ENCODE measurements around the gene NFIA. TPM values are rescaled to one million over a fixed set of nuclear protein-coding genes. Genes with fewer than 3 reads are reported as not detected.

NFIA gene
- total and polyA plus RNA-seq, 9 of the 15 experiments (the other 6 are each of a cell fraction or from before 2014, with no cell fraction given) = 5.3 to 24.9 (median 9.8) TPM

GRCh38 chr1:61253059-61253735 lies 170.8 kb downstream of the NFIA start (continued):
- TF ChIP-seq, protein P1, sequence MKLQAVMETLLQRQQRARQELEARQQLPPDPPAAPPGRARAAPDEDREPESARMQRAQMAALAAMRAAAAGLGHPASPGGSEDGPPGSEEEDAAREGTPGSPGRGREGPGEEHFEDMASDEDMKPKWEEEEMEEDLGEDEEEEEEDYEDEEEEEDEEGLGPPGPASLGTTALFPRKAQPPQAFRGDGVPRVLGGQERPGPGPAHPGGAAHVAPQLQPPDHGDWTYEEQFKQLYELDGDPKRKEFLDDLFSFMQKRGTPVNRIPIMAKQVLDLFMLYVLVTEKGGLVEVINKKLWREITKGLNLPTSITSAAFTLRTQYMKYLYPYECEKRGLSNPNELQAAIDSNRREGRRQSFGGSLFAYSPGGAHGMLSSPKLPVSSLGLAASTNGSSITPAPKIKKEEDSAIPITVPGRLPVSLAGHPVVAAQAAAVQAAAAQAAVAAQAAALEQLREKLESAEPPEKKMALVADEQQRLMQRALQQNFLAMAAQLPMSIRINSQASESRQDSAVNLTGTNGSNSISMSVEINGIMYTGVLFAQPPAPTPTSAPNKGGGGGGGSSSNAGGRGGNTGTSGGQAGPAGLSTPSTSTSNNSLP (IDR thresholded peaks at IDR 0.05; ENCODE audit: borderline replicate concordance, low read depth, low read length) = no peak
- no peak for TF ChIP-seq ZNF780A (CRISPR knock-in tag; IDR thresholded peaks at IDR 0.05)
- TF ChIP-seq ZNF512 (tag; IDR thresholded peaks at IDR 0.05) = no peak
- no peak for TF ChIP-seq COPS2 (conservative IDR thresholded peaks at IDR 0.05)
- no peak for TF ChIP-seq WHSC1 (IDR thresholded peaks at IDR 0.05; ENCODE audit: low read length)
- TF ChIP-seq, protein P2, sequence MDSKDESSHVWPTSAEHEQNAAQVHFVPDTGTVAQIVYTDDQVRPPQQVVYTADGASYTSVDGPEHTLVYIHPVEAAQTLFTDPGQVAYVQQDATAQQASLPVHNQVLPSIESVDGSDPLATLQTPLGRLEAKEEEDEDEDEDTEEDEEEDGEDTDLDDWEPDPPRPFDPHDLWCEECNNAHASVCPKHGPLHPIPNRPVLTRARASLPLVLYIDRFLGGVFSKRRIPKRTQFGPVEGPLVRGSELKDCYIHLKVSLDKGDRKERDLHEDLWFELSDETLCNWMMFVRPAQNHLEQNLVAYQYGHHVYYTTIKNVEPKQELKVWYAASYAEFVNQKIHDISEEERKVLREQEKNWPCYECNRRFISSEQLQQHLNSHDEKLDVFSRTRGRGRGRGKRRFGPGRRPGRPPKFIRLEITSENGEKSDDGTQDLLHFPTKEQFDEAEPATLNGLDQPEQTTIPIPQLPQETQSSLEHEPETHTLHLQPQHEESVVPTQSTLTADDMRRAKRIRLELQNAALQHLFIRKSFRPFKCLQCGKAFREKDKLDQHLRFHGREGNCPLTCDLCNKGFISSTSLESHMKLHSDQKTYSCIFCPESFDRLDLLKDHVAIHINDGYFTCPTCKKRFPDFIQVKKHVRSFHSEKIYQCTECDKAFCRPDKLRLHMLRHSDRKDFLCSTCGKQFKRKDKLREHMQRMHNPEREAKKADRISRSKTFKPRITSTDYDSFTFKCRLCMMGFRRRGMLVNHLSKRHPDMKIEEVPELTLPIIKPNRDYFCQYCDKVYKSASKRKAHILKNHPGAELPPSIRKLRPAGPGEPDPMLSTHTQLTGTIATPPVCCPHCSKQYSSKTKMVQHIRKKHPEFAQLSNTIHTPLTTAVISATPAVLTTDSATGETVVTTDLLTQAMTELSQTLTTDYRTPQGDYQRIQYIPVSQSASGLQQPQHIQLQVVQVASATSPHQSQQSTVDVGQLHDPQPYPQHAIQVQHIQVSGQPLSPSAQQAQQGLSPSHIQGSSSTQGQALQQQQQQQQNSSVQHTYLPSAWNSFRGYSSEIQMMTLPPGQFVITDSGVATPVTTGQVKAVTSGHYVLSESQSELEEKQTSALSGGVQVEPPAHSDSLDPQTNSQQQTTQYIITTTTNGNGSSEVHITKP (IDR thresholded peaks at IDR 0.05; ENCODE audit: partially characterized antibody) = peak; percentile 67
- TF ChIP-seq SOX6 (IDR thresholded peaks at IDR 0.05) = peak; percentile 59; the same call in 1 of the 2 replicates
- TF ChIP-seq, protein P3, sequence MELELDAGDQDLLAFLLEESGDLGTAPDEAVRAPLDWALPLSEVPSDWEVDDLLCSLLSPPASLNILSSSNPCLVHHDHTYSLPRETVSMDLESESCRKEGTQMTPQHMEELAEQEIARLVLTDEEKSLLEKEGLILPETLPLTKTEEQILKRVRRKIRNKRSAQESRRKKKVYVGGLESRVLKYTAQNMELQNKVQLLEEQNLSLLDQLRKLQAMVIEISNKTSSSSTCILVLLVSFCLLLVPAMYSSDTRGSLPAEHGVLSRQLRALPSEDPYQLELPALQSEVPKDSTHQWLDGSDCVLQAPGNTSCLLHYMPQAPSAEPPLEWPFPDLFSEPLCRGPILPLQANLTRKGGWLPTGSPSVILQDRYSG (tag; conservative IDR thresholded peaks at IDR 0.05; ENCODE audit: low read depth) = peak; percentile 92
- no peak for TF ChIP-seq XRCC4 (IDR thresholded peaks at IDR 0.05; ENCODE audit: extremely low read depth, insufficient read depth, insufficient read length)
- no peak for TF ChIP-seq ZFP30 (CRISPR knock-in tag; IDR thresholded peaks at IDR 0.05; ENCODE audit: borderline replicate concordance)
- TF ChIP-seq JUND (IDR thresholded peaks at IDR 0.05; ENCODE audit: borderline replicate concordance, low read depth, low read length) = peak; percentile 81
- TF ChIP-seq JUND (tag; IDR thresholded peaks at IDR 0.05; ENCODE audit: borderline replicate concordance, low read depth, low read length) = peak; percentile 84; the same call in 1 of the 3 replicates
- no peak for TF ChIP-seq PCBP2 (IDR thresholded peaks at IDR 0.05; ENCODE audit: low read depth, low read length, poor library complexity, severe bottlenecking)
- TF ChIP-seq ZNF589 (CRISPR knock-in tag; IDR thresholded peaks at IDR 0.05; ENCODE audit: low read depth) = peak; percentile 84; the same call in 1 of the 2 replicates
- no peak for TF ChIP-seq ATF1 (CRISPR knock-in tag; IDR thresholded peaks at IDR 0.05)
- TF ChIP-seq ATF1 (tag; IDR thresholded peaks at IDR 0.05) = peak; percentile 64
- TF ChIP-seq PTTG1 (tag; IDR thresholded peaks at IDR 0.05; ENCODE audit: low read depth) = no peak
- no peak for TF ChIP-seq BMI1 (IDR thresholded peaks at IDR 0.05; ENCODE audit: low read length)
- peak in 1 of 2 experiments; percentile 87; a peak in 2 of 4 replicates for TF ChIP-seq SRF (CRISPR knock-in tag; IDR thresholded peaks at IDR 0.05)
- no peak for TF ChIP-seq EZH2 (IDR thresholded peaks at IDR 0.05; ENCODE audit: borderline replicate concordance, low read depth, low read length)
- no peak for TF ChIP-seq RBM34 (IDR thresholded peaks at IDR 0.05; ENCODE audit: borderline replicate concordance, insufficient read depth, low read length)
